Measurements from ENCODE around the gene NEGR1.

GRCh38 chr1:71689635-71690034, 592.7 kb downstream of the NEGR1 start:
- TF ChIP-seq EZH2 (IDR thresholded peaks at IDR 0.05; ENCODE audit: borderline replicate concordance, low read depth, low read length, severe bottlenecking) = no peak
- no peak for TF ChIP-seq POLR2A (IDR thresholded peaks at IDR 0.05; ENCODE audit: low read depth, low read length)
- TF ChIP-seq POLR2AphosphoS5 (IDR thresholded peaks at IDR 0.05; ENCODE audit: insufficient read depth, low read depth, low read length) = no peak
- no peak for TF ChIP-seq CTCF (IDR thresholded peaks at IDR 0.05; ENCODE audit: extremely low read depth in 1 of 2, insufficient read depth in 1 of 2, low read depth in 1 of 2, low read length in 2 of 2)
- TF ChIP-seq, protein P1, sequence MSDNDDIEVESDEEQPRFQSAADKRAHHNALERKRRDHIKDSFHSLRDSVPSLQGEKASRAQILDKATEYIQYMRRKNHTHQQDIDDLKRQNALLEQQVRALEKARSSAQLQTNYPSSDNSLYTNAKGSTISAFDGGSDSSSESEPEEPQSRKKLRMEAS (IDR thresholded peaks at IDR 0.05; ENCODE audit: insufficient read depth, insufficient read length) = no peak
- no peak for TF ChIP-seq FOS (IDR thresholded peaks at IDR 0.05; ENCODE audit: borderline replicate concordance, insufficient read depth, low read length)
